GM20431 (cell line): ENCODE data around the gene WDR38.

Experiments used
- in situ Hi-C: fragments of 300-500 bp; cut with MseI, MboI; formaldehyde crosslinking; loops from one replicate; pipeline ENCODE4 v1.15.0; 2020; ENCODE audit warnings: low sequenced_read_pairs; ENCODE audit not compliant: unreplicated experiment

Gene WDR38, protein sequence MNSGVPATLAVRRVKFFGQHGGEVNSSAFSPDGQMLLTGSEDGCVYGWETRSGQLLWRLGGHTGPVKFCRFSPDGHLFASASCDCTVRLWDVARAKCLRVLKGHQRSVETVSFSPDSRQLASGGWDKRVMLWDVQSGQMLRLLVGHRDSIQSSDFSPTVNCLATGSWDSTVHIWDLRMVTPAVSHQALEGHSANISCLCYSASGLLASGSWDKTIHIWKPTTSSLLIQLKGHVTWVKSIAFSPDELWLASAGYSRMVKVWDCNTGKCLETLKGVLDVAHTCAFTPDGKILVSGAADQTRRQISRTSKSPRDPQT

DNA sequence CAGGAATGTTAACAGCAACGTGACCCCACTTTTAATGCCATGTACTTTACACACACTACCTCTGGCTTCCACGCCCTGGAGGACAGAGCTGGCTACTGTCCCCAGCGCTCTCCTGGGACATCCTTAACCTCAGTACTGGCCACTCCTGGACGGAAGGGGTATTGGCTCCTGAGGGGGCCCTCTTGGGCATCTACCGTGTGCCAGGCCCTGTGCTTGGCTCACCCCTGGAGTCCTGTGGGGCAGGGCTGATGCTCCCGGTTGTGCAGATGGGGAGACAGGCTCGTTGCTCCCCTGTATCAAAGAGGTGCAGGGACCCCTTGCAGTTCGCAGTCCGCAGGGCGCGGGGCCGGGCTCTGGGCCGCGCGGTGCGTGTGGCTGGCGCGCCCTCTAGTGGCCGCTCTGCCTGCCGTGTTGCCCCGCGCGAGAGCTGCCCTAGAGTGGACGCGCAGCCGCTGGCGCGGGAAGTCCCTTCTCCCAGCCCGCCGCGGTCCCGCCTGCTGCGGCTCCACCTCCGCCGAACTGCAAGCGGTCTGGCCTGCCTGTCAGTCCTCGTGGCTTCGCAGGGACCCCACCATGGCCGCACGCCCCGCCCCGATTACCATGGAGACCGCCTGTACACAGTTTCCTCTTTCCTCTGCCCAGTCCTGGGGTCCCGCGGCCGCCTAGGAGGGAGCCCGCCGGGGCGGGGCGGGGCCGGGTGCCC, at the start of gene WDR38:
WDR38 (plus strand) TSS at position 632 of the 703 bp plus-strand sequence. CDS start 72 bp downstream, outside the sequence.
- in situ Hi-C loops, result no loop called here

DNA sequence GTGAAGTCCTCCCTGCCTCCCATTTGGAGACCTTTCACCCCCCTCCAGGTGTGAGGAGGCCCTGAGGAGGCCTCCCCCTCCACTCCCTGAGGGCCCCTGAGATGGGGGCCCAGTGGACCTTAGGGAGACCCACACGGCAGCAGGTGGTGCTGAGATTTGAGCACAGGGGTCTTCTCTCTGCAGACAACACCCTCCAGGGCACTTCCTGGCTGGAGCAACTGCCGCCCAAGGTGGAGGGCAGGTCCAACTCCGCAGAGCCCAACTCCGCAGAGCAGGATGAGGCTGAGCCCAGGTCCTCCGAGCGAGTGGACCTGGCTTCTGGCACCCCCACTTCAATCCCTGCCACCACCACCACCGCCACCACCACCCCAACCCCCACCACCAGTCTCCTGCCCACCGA, 49.3 kb upstream of the WDR38 start:
- in situ Hi-C loops, result no loop called here

DNA sequence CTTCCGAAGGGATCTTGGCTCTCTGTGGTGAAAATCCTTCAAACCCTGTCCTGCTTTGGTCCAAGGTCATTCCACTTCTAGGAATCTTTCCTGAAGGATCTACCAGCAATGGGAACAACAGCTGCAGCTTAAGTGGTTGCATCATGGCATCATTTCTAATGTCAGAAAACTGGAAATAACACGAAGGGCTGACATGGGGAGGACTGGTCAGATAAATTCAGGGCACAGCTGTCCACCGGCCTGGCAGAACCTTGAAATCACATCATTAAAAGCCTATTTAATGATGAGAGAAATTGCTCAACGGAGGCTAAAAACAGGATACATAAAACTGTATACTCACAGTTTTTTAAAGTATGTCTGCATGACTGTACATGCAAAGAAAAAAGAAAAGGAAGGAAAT, 48.1 kb upstream of the WDR38 start:
- in situ Hi-C loops, result no loop called here

DNA sequence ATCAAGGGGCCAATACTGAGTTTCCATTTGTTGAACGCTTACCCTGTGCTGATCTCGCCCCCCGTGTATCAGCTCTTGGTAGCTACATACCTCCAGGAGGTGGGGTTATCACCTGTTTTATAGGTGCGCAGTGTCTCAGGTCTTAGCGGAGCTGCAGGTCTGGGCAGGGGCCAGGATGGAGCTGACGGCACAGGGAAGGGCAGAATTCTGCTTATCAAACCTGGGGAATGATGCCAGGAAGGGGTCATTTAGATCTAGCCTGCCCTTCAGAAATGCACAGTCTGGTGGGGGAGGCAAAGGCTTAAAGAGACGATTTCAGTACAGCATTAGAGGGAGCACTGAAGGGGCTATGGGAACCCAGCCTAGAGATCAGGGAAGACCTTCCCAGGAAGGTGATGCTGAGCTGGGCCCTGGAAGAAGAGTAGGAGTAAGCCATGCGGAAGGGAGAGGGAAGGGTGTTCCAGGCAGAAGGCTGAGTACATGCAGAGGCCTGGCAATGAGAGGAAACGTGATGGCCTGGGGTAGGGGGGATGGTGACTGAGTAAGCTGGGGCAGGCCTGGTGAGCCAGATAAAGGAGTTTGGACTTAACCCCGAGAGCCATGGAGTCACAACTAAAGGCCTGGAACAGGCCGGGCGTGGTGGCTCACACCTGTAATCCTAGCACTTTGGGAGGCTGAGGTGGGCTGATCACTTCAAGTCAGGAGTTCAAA, 44.9 kb upstream of the WDR38 start:
- in situ Hi-C loops, result no loop called here

DNA sequence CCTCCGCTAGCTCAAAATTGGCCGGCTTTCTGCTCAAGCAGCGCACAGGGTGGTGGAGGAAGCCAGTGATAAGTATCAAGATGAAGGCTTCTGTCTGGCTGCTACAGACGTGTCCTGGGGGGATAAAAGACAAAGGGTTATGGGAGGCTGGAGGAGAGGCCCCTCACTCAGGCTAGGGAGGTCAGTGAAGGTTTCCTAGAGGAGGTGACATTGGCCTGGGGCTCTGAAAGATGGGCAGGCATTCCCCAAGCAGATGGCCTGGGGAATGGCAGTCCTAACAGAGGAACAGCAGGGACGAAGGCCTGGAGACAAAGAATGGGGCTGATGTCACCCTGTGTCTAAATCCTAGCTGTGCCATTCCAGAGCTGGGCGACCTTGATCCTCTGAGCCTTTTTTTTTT, 44.0 kb upstream of the WDR38 start:
- in situ Hi-C loops, result no loop called here

DNA sequence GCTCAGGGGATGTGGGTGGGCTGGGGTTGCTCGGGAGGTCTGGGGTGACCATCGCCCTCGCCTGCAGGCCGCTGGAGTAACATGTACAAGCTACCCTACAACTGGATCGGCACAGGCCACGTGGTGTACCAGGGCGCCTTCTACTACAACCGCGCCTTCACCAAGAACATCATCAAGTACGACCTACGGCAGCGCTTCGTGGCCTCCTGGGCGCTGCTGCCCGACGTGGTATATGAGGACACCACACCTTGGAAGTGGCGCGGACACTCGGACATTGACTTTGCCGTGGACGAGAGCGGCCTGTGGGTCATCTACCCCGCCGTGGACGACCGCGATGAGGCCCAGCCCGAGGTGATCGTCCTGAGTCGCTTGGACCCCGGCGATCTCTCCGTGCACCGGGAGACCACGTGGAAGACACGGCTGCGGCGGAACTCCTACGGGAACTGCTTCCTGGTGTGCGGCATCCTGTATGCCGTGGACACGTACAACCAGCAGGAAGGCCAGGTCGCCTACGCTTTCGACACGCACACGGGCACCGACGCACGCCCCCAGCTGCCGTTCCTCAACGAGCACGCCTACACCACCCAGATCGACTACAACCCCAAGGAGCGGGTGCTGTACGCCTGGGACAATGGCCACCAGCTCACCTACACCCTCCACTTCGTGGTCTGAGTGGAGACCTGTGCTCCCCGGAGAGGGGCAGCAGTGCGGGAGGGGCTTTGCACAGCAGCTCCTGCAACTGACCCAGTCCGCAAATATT, 43.3 kb upstream of the WDR38 start:
- in situ Hi-C loops, result no loop called here

DNA sequence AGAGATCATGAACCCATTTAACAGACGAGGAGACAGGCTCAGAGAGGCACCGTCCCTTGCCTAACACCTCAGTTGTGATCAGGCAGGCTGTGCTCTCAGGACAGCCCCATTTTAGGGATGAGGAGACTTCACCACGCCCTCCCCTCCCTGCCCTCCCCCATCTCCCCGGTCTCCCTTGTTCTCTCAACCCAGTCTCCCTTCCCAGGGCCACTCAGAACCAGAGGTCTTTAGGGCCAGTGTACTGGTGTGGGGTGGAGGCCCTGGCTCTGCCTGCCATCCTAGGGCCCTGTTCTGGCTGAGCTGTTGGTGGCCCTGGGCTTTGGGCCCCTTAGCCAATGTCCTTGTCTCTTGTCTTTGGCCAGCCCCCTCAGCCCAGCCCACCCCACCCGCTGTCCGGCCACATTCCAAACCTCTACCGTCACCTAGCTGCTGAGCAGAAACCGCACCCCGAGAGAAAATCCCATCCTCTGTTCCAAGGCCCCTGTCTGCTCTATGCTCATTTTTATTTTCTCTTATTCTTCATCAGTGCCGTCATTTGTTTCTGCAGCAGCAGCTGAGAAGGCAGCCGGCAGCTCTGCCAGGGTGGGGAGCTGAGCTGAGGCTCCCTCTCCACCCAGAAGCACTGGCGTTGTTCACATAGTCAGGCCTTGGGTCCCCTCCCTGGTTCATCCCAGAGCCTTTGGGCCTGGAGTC, 42.5 kb upstream of the WDR38 start:
- in situ Hi-C loops, result no loop called here

DNA sequence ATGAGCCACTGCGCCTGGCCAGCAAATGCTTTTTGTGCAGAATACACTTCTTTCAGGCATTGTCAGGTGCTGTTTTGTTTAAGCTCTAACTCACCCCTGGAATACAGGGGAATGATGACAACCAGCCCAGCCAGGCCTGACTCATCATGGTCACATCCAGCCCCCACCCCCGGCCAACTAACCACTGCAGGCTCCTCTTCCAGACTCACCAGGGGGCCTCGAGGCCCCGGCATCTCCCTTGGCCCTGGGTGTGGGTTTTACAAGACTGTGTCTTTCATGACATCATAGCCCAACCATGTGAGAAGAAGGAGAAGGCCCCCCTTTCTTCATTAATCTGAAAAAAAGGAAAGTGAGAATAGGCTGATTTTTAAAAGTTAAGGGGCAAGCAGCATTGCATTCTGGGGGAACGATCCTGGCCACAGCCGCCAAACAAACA, 40.8 kb upstream of the WDR38 start:
- in situ Hi-C loops, result no loop called here

DNA sequence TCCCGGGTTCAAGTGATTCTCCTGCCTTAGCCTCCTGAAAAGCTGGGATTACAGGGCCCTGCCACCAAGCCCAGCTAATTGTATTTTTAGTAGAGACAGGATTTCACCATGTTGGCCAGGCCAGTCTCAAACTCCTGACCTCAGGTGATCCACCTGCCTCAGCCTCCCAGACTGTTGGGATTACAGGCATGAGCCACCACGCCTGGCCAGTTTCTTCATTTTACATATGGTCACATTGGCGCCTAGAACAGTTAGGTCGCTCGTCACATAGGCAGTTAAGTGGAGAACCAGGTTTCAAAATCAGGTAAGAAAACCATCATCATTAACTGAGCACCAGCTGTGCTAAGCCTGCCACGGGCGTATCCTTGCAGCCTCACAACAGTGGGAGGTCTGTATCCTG, 40.2 kb upstream of the WDR38 start:
- in situ Hi-C loops, result no loop called here

DNA sequence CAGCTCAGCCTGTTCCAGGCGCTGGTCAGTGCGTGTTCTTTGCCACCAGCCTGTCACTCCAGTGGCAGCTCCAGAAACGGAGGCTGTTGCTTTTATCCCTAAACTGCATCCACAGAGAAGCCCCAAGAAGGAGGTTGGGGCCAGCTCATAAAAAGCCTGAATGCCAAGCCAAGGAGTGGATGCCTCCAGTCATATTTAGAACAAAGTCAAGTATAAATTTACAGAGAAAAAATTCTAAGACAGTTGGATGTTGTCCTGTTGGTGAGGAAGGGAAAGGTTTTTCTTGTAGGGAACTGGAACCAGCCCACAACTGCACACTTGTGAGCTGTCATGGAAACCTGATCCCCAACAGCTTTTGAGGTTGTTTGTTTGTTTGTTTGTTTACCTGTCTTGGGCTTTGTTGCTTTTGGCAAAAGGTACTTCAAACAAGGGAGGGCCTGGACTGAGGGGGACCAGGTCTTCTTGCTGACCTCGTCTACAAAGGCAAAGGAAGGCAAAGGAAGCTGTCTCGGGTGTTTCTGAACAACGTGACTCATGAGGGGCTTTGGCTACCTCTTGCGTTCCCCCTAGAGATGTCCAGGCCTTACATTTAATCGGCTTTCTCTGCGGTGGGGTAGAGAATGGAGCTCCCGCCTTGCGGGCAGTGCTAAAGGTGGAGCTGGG, 39.6 kb upstream of the WDR38 start:
- in situ Hi-C loops, result no loop called here

DNA sequence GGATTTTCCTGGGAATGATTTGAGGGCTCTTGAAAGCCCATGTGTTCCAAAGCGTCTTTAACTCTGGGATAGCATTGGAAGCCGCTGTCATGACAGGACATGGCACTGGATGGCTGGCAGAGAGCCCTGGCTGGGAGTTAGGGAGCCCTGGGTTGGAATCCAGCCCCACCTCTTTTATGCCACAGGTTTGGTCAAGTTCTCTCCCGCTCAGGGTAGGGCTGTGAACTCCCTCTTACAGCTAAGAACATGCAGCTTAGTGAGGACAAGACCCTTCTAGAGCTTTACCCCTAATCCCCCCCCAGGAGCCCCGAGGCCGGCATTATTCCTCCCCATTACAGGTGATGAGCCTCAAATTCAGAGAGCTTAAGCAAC, 39.1 kb upstream of the WDR38 start:
- in situ Hi-C loops, result no loop called here

DNA sequence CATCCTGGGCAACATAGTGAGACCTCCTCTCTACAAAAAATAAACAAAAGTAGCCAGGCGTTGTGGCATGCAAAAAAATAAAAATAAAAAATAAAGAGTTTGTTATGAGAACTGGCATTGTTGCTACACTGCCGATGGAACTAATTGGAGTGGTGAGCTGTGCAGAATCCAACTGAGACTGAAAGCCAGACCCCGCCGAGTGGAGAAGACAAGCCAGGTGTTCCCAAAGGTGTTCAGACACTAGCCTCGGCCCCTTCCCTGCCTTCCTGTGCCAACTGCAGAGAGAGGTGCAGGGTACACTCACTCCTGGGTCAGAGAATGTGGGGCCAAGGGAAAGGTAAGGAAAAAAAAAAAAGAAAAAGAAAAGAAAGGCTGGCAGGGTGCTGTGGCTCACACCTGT, 37.7 kb upstream of the WDR38 start:
- in situ Hi-C loops, result no loop called here

DNA sequence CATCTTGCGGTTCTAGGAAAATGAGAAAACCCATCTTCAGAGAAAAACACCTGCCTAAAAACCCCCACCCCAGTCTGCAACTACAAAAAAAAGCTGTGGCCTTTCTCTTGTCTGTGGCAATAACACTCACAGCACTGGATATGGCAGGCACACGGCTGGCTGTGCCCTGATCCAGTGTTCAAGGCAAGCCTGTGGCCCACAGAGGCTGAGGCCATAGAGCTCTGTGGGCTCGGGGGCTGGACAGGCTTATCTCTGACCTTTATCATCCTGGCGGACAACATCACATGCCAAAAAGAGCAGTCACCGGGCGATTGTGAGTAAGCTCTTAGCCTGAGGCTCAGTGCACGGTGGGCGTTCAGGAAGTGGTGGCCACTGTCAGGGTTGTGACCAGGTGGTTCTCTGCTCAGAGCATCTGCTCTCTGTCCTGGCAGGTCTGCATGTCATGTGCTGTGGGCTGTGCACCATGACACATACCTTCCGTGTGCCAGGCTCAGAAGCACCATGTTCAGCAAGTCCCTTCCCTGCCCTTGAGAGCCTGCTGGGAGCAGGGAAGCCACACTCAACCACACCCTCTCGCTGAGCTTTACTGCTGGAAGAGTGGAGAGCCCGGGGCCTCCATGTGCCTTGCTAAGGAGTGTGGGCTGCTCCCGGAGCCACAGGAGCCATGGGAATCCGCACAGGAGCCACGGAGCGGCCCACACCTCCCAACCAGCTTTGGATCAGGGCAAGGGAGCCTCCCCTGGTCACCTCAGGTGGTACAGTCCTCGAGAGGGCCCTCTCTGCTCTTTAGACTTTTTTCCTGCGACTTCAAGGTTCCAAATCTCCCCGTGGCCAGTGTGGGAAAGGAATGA, 34.6 kb upstream of the WDR38 start:
- in situ Hi-C loops, result no loop called here

DNA sequence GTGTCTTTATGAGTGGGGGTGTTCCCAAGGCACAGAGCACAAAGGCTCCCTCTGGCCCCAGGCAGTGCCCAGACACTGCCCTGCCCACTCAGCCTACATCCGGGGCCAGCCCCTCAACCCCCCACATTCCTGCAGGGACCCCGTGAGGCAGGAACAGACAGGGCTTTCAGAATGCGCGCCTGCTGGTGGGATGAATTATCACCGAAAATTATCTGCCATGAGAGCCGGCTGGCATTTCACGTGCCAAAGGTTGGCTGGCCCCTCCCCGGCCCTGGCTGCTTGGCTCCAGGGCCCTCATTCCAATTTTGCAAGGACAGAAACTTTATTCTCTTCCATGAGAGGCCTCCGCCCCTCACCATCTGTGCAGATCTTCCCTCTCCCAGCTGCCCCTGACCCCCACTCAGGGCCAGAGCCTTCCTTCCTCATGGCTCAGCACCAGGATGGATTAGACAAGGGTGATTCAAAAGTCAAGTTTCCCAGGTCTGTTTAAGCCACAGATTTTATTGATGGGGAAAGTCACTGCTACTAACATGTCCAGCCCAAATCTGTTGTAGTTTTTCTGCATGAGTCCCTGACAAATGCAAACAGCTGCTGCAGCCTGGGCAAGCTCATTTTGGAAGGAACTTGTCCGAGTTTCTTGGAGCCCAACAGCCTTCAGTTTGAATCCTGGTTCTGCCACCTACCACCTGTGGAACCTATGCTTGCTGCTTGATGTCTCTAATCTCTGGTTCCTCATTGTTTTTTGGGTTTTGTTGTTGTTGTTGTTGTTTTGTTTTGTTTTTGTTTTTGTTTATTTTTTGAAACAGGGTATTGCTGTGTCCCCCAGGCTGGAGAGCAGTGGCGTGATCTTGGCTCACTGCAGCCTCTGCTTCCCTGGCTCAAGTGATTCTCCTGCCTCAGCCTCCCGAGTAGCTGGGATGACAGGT, 32.3 kb upstream of the WDR38 start:
- in situ Hi-C loops, result no loop called here

DNA sequence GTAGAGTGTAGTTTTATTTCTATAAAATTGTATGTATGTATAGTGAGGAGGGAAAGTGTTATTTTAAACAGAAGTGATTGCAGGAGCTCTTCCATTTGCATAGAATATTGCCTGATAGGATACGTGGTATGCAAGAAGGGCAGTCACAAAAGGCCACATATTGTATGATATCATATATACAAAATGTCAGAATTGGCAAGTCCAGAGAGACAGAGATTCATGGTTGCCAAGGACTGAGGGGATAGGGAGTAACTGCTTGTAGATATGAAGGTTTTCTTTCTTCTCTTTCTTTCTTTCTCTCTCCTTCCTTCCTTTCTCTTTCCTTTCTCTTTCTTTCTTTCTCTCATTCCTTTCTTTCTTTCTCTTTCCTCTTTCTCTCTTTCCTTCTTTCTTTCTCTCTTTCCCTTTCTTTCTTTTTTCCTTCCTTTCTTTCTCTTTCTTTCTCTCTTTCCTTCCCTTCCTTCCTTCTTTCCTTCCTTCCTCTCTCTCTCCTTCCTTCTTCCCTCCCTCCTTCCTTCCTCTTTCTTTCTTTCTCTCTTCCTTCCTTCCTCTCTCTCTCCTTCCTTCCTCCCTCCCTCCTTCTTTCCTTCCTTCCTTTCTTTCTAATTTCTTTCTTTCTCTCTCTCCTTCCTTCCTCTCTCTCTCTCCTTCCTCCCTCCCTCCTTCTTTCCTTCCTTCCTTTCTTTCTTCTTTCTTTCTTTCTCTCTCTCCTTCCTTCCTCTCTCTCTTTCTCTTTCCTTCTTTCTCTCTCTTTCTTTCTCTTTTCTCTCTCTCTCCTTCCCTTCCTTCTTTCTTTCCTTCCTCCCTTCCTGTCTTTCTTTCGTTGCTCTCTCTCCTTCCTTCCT, 24.5 kb upstream of the WDR38 start:
- in situ Hi-C loops, result no loop called here

DNA sequence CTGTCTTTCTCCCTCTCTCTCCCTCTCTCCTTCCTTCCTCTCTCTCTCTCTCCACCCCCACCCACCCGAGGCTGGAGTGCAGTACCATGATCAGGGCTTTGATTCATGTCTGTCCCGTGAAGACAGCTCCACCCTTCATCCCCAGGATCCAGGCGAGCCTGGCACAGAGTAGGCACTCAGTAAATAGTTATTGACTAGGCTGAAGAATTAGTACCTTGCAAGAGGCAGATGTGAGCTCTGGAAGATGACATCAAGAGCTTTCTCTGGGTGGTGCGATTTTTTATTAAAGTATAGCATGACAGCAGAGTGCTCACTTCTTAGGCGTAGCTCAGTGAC, 24.0 kb upstream of the WDR38 start:
- in situ Hi-C loops, result no loop called here

DNA sequence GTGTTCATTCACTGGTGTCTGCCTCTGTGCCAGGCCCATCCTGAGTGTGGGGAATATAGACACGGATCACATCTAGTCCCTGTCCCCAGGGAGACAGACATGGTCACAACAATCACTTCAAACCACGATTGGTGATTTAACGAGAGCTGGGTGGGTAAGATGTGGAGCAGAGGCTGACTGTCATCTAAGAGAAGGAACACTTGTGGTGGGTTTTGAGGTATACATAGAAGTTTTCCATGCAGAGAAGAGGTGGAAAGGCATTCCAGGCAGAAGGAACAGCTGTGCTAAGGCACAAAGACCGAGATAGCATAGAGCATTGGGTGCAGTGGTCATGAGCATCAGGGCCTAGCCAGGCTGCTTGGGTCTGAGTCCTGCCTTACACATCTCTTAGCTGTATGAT, 22.7 kb upstream of the WDR38 start:
- in situ Hi-C loops, result no loop called here
